WTC11 (cell line): Measurements from ENCODE around the gene YPEL1. TPM values are rescaled to one million over a fixed set of nuclear protein-coding genes. Genes with fewer than 3 reads are reported as not detected.

Experiments
- ATAC-seq: fragments of 200-7000 bp; cut with Tn5 transposase; 2 replicates; pipeline ENCODE4 v1.10.0; 2021; ENCODE audit warnings: mild to moderate bottlenecking, moderate library complexity
- CTCF ChIA-PET: fragments of 300-600 bp; sonication (Branson Sonifier 250); formaldehyde crosslinking; loops from one replicate; lab custom pipeline; 2021; ENCODE audit warnings: antibody characterized with exemption; lab: Charles Lee
- POLR2A ChIA-PET: fragments of 350-600 bp; sonication (Branson Sonifier 250); formaldehyde crosslinking; loops from one replicate; lab custom pipeline; 2021; ENCODE audit warnings: antibody characterized with exemption; lab: Charles Lee
- DNase-seq: peaks from one replicate; pipeline ENCODE4 v3.0.0; 2021; ENCODE audit warnings: low spot score
- H3K27ac Mint-ChIP-seq: 2 replicates; pipeline ENCODE4 v1.8.0; 2021; ENCODE audit warnings: mixed read lengths
- H3K27me3 Mint-ChIP-seq: 2 replicates; pipeline ENCODE4 v1.8.0; 2021; ENCODE audit warnings: low read depth, mild to moderate bottlenecking, moderate library complexity, mixed read lengths
- H3K36me3 Mint-ChIP-seq: 2 replicates; pipeline ENCODE4 v1.8.0; 2021; ENCODE audit warnings: mixed read lengths
- H3K4me1 Mint-ChIP-seq: 2 replicates; pipeline ENCODE4 v1.8.0; 2022; ENCODE audit warnings: mixed read lengths
- H3K4me3 Mint-ChIP-seq: 2 replicates; pipeline ENCODE4 v1.8.0; 2021; ENCODE audit warnings: mild to moderate bottlenecking, moderate library complexity, mixed read lengths
- H3K9me3 Mint-ChIP-seq: 2 replicates; pipeline ENCODE4 v1.8.0; 2021; ENCODE audit warnings: mixed read lengths
- ARID4B ChIP-seq: sonication (generic); formaldehyde crosslinking; IDR thresholded peaks from 2 replicates; pipeline ENCODE4 v1.8.0; 2023; ENCODE audit warnings: missing genetic modification reagents, mild to moderate bottlenecking, borderline replicate concordance
- ATF3 ChIP-seq: sonication (generic); formaldehyde crosslinking; conservative IDR thresholded peaks from 2 replicates; pipeline ENCODE4 v1.8.1; 2022; ENCODE audit warnings: mild to moderate bottlenecking, missing genetic modification reagents
- CBFB ChIP-seq: sonication (generic); formaldehyde crosslinking; IDR thresholded peaks from 2 replicates; pipeline ENCODE4 v1.8.1; 2022; ENCODE audit warnings: mild to moderate bottlenecking, low read depth, missing genetic modification reagents
- CREB1 ChIP-seq: sonication (generic); formaldehyde crosslinking; IDR thresholded peaks from 2 replicates; pipeline ENCODE4 v1.8.0; 2023; ENCODE audit warnings: mild to moderate bottlenecking, missing genetic modification reagents
- E2F1 ChIP-seq: sonication (generic); formaldehyde crosslinking; IDR thresholded peaks from 2 replicates; pipeline ENCODE4 v1.8.0; 2022; ENCODE audit warnings: mild to moderate bottlenecking, missing genetic modification reagents
- E2F5 ChIP-seq: sonication (generic); formaldehyde crosslinking; IDR thresholded peaks from 2 replicates; pipeline ENCODE4 v1.8.1; 2022; ENCODE audit warnings: mild to moderate bottlenecking, moderate library complexity, missing genetic modification reagents
- ERG ChIP-seq: fragments of 250-450 bp; sonication (Bioruptor Pico); IDR thresholded peaks from 2 replicates; pipeline ENCODE4 v1.8.0; 2021; ENCODE audit warnings: mild to moderate bottlenecking
- ESRRA ChIP-seq: sonication (generic); formaldehyde crosslinking; IDR thresholded peaks from 2 replicates; pipeline ENCODE4 v1.8.1; 2022; ENCODE audit warnings: mild to moderate bottlenecking, missing genetic modification reagents, borderline replicate concordance
- GABPB1 ChIP-seq: sonication (generic); formaldehyde crosslinking; IDR thresholded peaks from 2 replicates; pipeline ENCODE4 v1.8.1; 2023; ENCODE audit warnings: mild to moderate bottlenecking, missing genetic modification reagents
- IRF1 ChIP-seq: sonication (generic); formaldehyde crosslinking; IDR thresholded peaks from 2 replicates; pipeline ENCODE4 v1.8.0; 2023; ENCODE audit warnings: missing genetic modification reagents
- JUN ChIP-seq: sonication (generic); formaldehyde crosslinking; IDR thresholded peaks from 2 replicates; pipeline ENCODE4 v1.8.0; 2023; ENCODE audit warnings: mild to moderate bottlenecking, missing genetic modification reagents
- NFE2L1 ChIP-seq: sonication (generic); formaldehyde crosslinking; IDR thresholded peaks from 2 replicates; pipeline ENCODE4 v1.8.1; 2023; ENCODE audit warnings: missing genetic modification reagents
- NFYB ChIP-seq: sonication (generic); formaldehyde crosslinking; conservative IDR thresholded peaks from 2 replicates; pipeline ENCODE4 v1.8.0; 2022; ENCODE audit warnings: low read depth, missing genetic modification reagents
- SP1 ChIP-seq: sonication (generic); formaldehyde crosslinking; conservative IDR thresholded peaks from 2 replicates; pipeline ENCODE4 v1.8.1; 2022; ENCODE audit warnings: missing genetic modification reagents
- USF1 ChIP-seq: sonication (generic); formaldehyde crosslinking; IDR thresholded peaks from 2 replicates; pipeline ENCODE4 v1.8.0; 2022; ENCODE audit warnings: mild to moderate bottlenecking, missing genetic modification reagents
- USF2 ChIP-seq: sonication (generic); formaldehyde crosslinking; IDR thresholded peaks from 2 replicates; pipeline ENCODE4 v1.8.1; 2023; ENCODE audit warnings: mild to moderate bottlenecking, missing genetic modification reagents, moderate library complexity
- ZNF121 ChIP-seq: sonication (generic); formaldehyde crosslinking; IDR thresholded peaks from 2 replicates; pipeline ENCODE4 v1.8.0; 2023; ENCODE audit warnings: missing genetic modification reagents
- ZNF396 ChIP-seq: fragments of 250-450 bp; sonication (Bioruptor Pico); IDR thresholded peaks from 2 replicates; pipeline ENCODE4 v1.8.0; 2021; ENCODE audit warnings: mild to moderate bottlenecking, moderate library complexity, borderline replicate concordance
- ZNF423 ChIP-seq: fragments of 250-450 bp; sonication (Bioruptor Pico); IDR thresholded peaks from 2 replicates; pipeline ENCODE4 v2.1.2; 2022; ENCODE audit warnings: mild to moderate bottlenecking, moderate library complexity
- total RNA-seq: library from RNA; stranded (reverse); gene quantifications from 3 replicates; pipeline ENCODE4 v1.2.3, GENCODE V29; 2021

YPEL1 gene
- total RNA-seq, 1 experiment from 2014 or later, result 7.7 TPM

- no peak for TF ChIP-seq CBFB (CRISPR knock-in tag)
- no peak for TF ChIP-seq ESRRA (CRISPR knock-in tag)
- no peak for TF ChIP-seq SP1 (CRISPR knock-in tag)
- TF ChIP-seq ATF3 (CRISPR knock-in tag), result no peak
- TF ChIP-seq JUN (CRISPR knock-in tag), result no peak
- TF ChIP-seq USF1, result no peak
- TF ChIP-seq NFYB (CRISPR knock-in tag), result no peak
- no peak for TF ChIP-seq ERG (CRISPR knock-in tag)
- TF ChIP-seq NFE2L1, result no peak
- no peak for TF ChIP-seq IRF1 (CRISPR knock-in tag)
- H3K36me3 Mint-ChIP-seq, result no peaks in the 10 kb centered on the region
- no peak overlapping the region for H3K4me3 Mint-ChIP-seq
- no peaks in the 10 kb centered on the region for H3K27me3 Mint-ChIP-seq
- ATAC-seq (no peak), DNase-seq (no peak)
- no peaks in the 10 kb centered on the region for H3K9me3 Mint-ChIP-seq
- ChIA-PET POLR2A (no interaction called here), CTCF (interaction anchor here (1.0 to 1.6 kb wide), 12 partner anchors 9 to 225 kb away, joined by 3 to 8 read pairs (median 4); partner anchors contain the start of genes PPIL2, PPM1F and YPEL1)
- H3K4me1 Mint-ChIP-seq, result peaks cover 4% of the 10 kb centered on the region
- H3K27ac Mint-ChIP-seq, result no peak overlapping the region
Measured at GRCh38 chr22:21727159-21727558, 8.4 kb downstream of the YPEL1 start.

GRCh38 chr22:21726650-21727049 is 8.9 kb downstream of the YPEL1 start:
- no peaks in the 10 kb centered on the region for H3K36me3 Mint-ChIP-seq
- no peaks in the 10 kb centered on the region for H3K27me3 Mint-ChIP-seq
- H3K9me3 Mint-ChIP-seq, result no peaks in the 10 kb centered on the region
- H3K4me1 Mint-ChIP-seq, result peaks cover 4% of the 10 kb centered on the region
- TF ChIP-seq ZNF423 (CRISPR knock-in tag), result peak; percentile 58; the same call in 1 of the 2 replicates
- TF ChIP-seq ZNF121 (CRISPR knock-in tag), result no peak
- ChIA-PET POLR2A (no interaction called here), CTCF (interaction anchor here (0.6 to 1.6 kb wide), 16 partner anchors 9 to 226 kb away, joined by 3 to 8 read pairs (median 3); partner anchors contain the start of genes PPIL2, PPM1F and YPEL1)
- ATAC-seq, result peak; percentile 95
- no peak overlapping the region for H3K27ac Mint-ChIP-seq
- H3K4me3 Mint-ChIP-seq, result no peak overlapping the region
- peak; percentile 72 for DNase-seq

- Mint-ChIP-seq H3K4me1 (peaks cover 4% of the 10 kb centered on the region), H3K36me3 (no peaks in the 10 kb centered on the region), H3K9me3 (no peaks in the 10 kb centered on the region), H3K27me3 (no peaks in the 10 kb centered on the region), H3K4me3 (no peak overlapping the region), H3K27ac (no peak overlapping the region)
- DNase-seq, result peak; percentile 31
- ChIA-PET POLR2A (interaction anchor here (0.7 kb wide), 1 partner anchor 73 kb away, joined by 3 read pairs; no protein-coding TSS in a partner anchor), CTCF (interaction anchor here (0.6 to 1.6 kb wide), 19 partner anchors 8 to 941 kb away, joined by 3 to 8 read pairs (median 3); partner anchors contain the start of genes PPIL2, PPM1F and YPEL1)
- ATAC-seq, result no peak
- TF ChIP-seq E2F5 (CRISPR knock-in tag) (no peak), USF2 (CRISPR knock-in tag) (no peak), GABPB1 (no peak), USF1 (no peak), ARID4B (no peak), CREB1 (CRISPR knock-in tag) (no peak), ZNF396 (CRISPR knock-in tag) (no peak), E2F1 (CRISPR knock-in tag) (no peak)
Measured at GRCh38 chr22:21725956-21726649, 9.5 kb downstream of the YPEL1 start.
